Lung (tissue), 12 donors: ENCODE data around the gene LPAR3. TPM values are rescaled to one million over a fixed set of nuclear protein-coding genes. Genes with fewer than 3 reads are reported as not detected.
A peak's percentile ranks its signal among the peaks of the same experiment; 100 is the strongest.

Experiments
- ATAC-seq: fragments of 200-7000 bp; cut with Tn5 transposase; one replicate; pipeline ENCODE4 v1.9.1; 2020; ENCODE audit warnings: moderate number of reproducible peaks; ENCODE audit not compliant: insufficient read depth, low FRiP score
- DNase-seq, 3 donors: peaks; one replicate each; pipeline ENCODE4 v3.0.0-alpha.2; 2013 to 2017
- H3K27ac ChIP-seq, 2 donors: one replicate each; pipeline ENCODE4 v1.5.1; 2013; ENCODE audit warnings: mild to moderate bottlenecking in 2 of 2, moderate library complexity in 2 of 2, control low read depth in 1 of 2, inconsistent platforms in 1 of 2, low read depth in 1 of 2, low read length in 1 of 2
- H3K27me3 ChIP-seq, 3 donors: one replicate each; pipeline ENCODE4 v1.5.1; 2013; ENCODE audit warnings: low read length in 2 of 3; ENCODE audit not compliant: control insufficient read depth in 3 of 3, insufficient read depth in 3 of 3
- H3K36me3 ChIP-seq, 4 donors: one replicate each; pipeline ENCODE4 v1.5.1; 2013; ENCODE audit warnings: low read length in 4 of 4, mild to moderate bottlenecking in 1 of 4, moderate library complexity in 1 of 4; ENCODE audit not compliant: control insufficient read depth in 4 of 4, insufficient read depth in 4 of 4
- H3K4me1 ChIP-seq, 5 donors: one replicate each; pipeline ENCODE4 v1.5.1; 2013; ENCODE audit warnings: low read length in 5 of 5, mild to moderate bottlenecking in 2 of 5, moderate library complexity in 1 of 5; ENCODE audit not compliant: control insufficient read depth in 5 of 5, insufficient read depth in 5 of 5
- H3K4me3 ChIP-seq: one replicate; pipeline ENCODE4 v1.5.1; 2013; ENCODE audit warnings: mild to moderate bottlenecking, control low read depth, moderate library complexity
- H3K9ac ChIP-seq, 2 donors: one replicate each; pipeline ENCODE4 v1.5.1; 2013; ENCODE audit warnings: low read length in 2 of 2, control low read depth in 1 of 2; ENCODE audit not compliant: insufficient read depth in 1 of 2
- H3K9me3 ChIP-seq, 4 donors: one replicate each; pipeline ENCODE4 v1.5.1; 2013; ENCODE audit warnings: low read length in 3 of 4, mild to moderate bottlenecking in 1 of 4, moderate library complexity in 1 of 4; ENCODE audit not compliant: control insufficient read depth in 4 of 4, insufficient read depth in 3 of 4
- CTCF ChIP-seq: IDR thresholded peaks from 2 replicates; pipeline ENCODE4 v1.5.1; 2012; ENCODE audit warnings: mild to moderate bottlenecking; ENCODE audit errors: control extremely low read depth, extremely low read depth
- WGBS, 2 donors: extraction: QIAGEN DNeasy Blood & Tissue Kit; methylation state at CpG; one replicate each; pipeline ENCODE4 v1.1.7; 2013; 5-methylcytosine and 5-hydroxymethylcytosine counted together
- polyA plus RNA-seq, 2 donors: library from polyadenylated mRNA; stranded (reverse); fragments of 200-250 nt; gene quantifications; one replicate each; pipeline ENCODE4 v1.2.1, GENCODE V29; 2013
- total RNA-seq, 2 donors: library from RNA; depleted of rRNA in 1 of 2; stranded (reverse); fragments of >200 nt in 1 of 2; gene quantifications; one replicate each; pipeline ENCODE4 v1.2.1, GENCODE V29; 2014 to 2021
- donor health status: control.
- donor health status: control.
- donor health status: Bipolar disorder and iron deficiency.
- donor health status: healthy.
- donor health status: DM: yes; HTN: yes; CAD: no.

The LPAR3 gene
- total and polyA plus RNA-seq, 4 donors: 0.98 to 8.3 (median 5.3) TPM

- no peak overlapping the region for H3K9ac ChIP-seq
- 56 to 73% methylated on average over 18 of the region's 18 CpGs for WGBS, 2 donors
- H3K9me3 ChIP-seq: no peaks in the 10 kb centered on the region
- H3K4me3 ChIP-seq: no peak overlapping the region
- TF ChIP-seq CTCF: no peak
- H3K36me3 ChIP-seq: no peaks in the 10 kb centered on the region
- ATAC-seq (no peak), DNase-seq (peak; percentile 31 to 57 (median 38))
- H3K27me3 ChIP-seq: peaks cover 0 to 4% (median 0%) of the 10 kb centered on the region in 3 donors
- peaks cover 0 to 18% (median 2%) of the 10 kb centered on the region in 5 donors for H3K4me1 ChIP-seq
- no peak overlapping the region for H3K27ac ChIP-seq
Measured at GRCh38 chr1:84781946-84782771, 110.8 kb downstream of the LPAR3 start.

GRCh38 chr1:84780000-84780716 lies 112.8 kb downstream of the LPAR3 start:
- ATAC-seq: no peak
- no peak overlapping the region for H3K9ac ChIP-seq
- no peak for TF ChIP-seq CTCF
- no peak overlapping the region for H3K4me3 ChIP-seq
- DNase-seq: no peak
- 63 to 69% methylated on average over 8 of the region's 8 CpGs for WGBS, 2 donors
- H3K36me3 ChIP-seq: no peaks in the 10 kb centered on the region
- peaks cover 0 to 2% (median 0%) of the 10 kb centered on the region in 4 donors for H3K9me3 ChIP-seq
- H3K27me3 ChIP-seq: peaks cover 0 to 4% (median 0%) of the 10 kb centered on the region in 3 donors
- no peak overlapping the region for H3K27ac ChIP-seq
- H3K4me1 ChIP-seq: peaks cover 0 to 5% (median 0%) of the 10 kb centered on the region in 5 donors

- Histone ChIP-seq H3K27me3 (peaks cover 0 to 3% (median 0%) of the 10 kb centered on the region in 3 donors), H3K9me3 (peaks cover 0 to 2% (median 0%) of the 10 kb centered on the region in 4 donors), H3K36me3 (no peaks in the 10 kb centered on the region), H3K4me1 (peaks cover 0 to 2% (median 0%) of the 10 kb centered on the region in 5 donors), H3K4me3 (no peak overlapping the region), H3K27ac (no peak overlapping the region), H3K9ac (no peak overlapping the region)
- WGBS, 2 donors: 77 to 85% methylated on average over 5 of the region's 5 CpGs
- TF ChIP-seq CTCF: no peak
- DNase-seq (no peak), ATAC-seq (no peak)
Measured at GRCh38 chr1:84776639-84777038, 116.4 kb downstream of the LPAR3 start.
